Hepatocyte (in vitro differentiated cells): ENCODE data around the gene NFYC. TPM values are rescaled to one million over a fixed set of nuclear protein-coding genes. Genes with fewer than 3 reads are reported as not detected.

ENCODE experiments used
- DNase-seq: peaks from one replicate; pipeline ENCODE4 v3.0.0-alpha.2; 2016; ENCODE audit warnings: low spot score
- H2AFZ ChIP-seq: fragments of 200-600 bp; sonication (generic); 2 replicates; pipeline ENCODE4 v1.6.0; 2016; ENCODE audit warnings: antibody characterized with exemption, mild to moderate bottlenecking
- H3K27ac ChIP-seq: fragments of 200-600 bp; sonication (generic); 2 replicates; pipeline ENCODE4 v1.5.1; 2016; ENCODE audit warnings: mild to moderate bottlenecking
- H3K27me3 ChIP-seq: fragments of 200-600 bp; sonication (generic); 2 replicates; pipeline ENCODE4 v1.6.1; 2016
- H3K36me3 ChIP-seq: fragments of 200-600 bp; sonication (generic); replicated peaks from 2 replicates; pipeline ENCODE4 v1.5.1; 2016; ENCODE audit warnings: low read depth; ENCODE audit not compliant: insufficient read depth
- H3K4me1 ChIP-seq: fragments of 200-600 bp; sonication (generic); 2 replicates; pipeline ENCODE4 v1.5.1; 2016; ENCODE audit warnings: mild to moderate bottlenecking, moderate library complexity; ENCODE audit not compliant: insufficient read depth
- H3K4me2 ChIP-seq: fragments of 200-600 bp; sonication (generic); 2 replicates; pipeline ENCODE4 v1.6.0; 2016
- H3K4me3 ChIP-seq: fragments of 200-600 bp; sonication (generic); 2 replicates; pipeline ENCODE4 v1.5.1; 2016; ENCODE audit warnings: mild to moderate bottlenecking
- H3K79me2 ChIP-seq: fragments of 200-600 bp; sonication (generic); 2 replicates; pipeline ENCODE4 v1.6.0; 2017; ENCODE audit warnings: mild to moderate bottlenecking
- H3K9me2 ChIP-seq: fragments of 200-600 bp; sonication (generic); replicated peaks from 2 replicates; pipeline ENCODE4 v1.6.0; 2017; ENCODE audit warnings: mild to moderate bottlenecking; ENCODE audit not compliant: insufficient read depth
- H3K9me3 ChIP-seq: fragments of 200-600 bp; sonication (generic); 2 replicates; pipeline ENCODE4 v1.5.1; 2016; ENCODE audit warnings: low read depth, mild to moderate bottlenecking
- H4K20me1 ChIP-seq: fragments of 200-600 bp; sonication (generic); 2 replicates; pipeline ENCODE4 v1.6.0; 2016; ENCODE audit warnings: mild to moderate bottlenecking; ENCODE audit not compliant: insufficient read depth, poor library complexity, severe bottlenecking
- EZH2 ChIP-seq: fragments of 200-600 bp; sonication (generic); IDR thresholded peaks from 2 replicates; pipeline ENCODE4 v1.6.1; 2016; ENCODE audit warnings: antibody characterized with exemption, mild to moderate bottlenecking, borderline replicate concordance
- EZH2phosphoT487 ChIP-seq: fragments of 200-600 bp; sonication (generic); IDR thresholded peaks from one replicate; pipeline ENCODE4 v1.6.1; 2018; ENCODE audit warnings: antibody characterized with exemption, mild to moderate bottlenecking, low read depth, moderate library complexity; ENCODE audit not compliant: unreplicated experiment, severe bottlenecking
- WGBS: methylation state at CpG from one replicate; pipeline ENCODE4 v1.1.6; 2016; ENCODE audit warnings: low lambda C conversion rate; ENCODE audit errors: missing lambda C conversion rate; 5-methylcytosine and 5-hydroxymethylcytosine counted together
- polyA plus RNA-seq: library from polyadenylated mRNA; unstranded; fragments of >200 nt; fragmentation: Nextera tagmentation; extraction: Ambion mirVana; gene quantifications from 2 replicates; pipeline ENCODE4 v1.2.1, GENCODE V29; 2016
- total RNA-seq: library from RNA; depleted of rRNA; stranded (reverse); fragments of >200 nt; gene quantifications from 2 replicates; pipeline ENCODE4 v1.2.3, GENCODE V29; 2014
- TF ChIP-seq, protein P1 (sequence below): fragments of 200-600 bp; sonication (generic); IDR thresholded peaks from 2 replicates; pipeline ENCODE4 v1.5.1; 2016; ENCODE audit warnings: antibody characterized with exemption, mild to moderate bottlenecking; ENCODE audit not compliant: poor library complexity

NFYC gene
- total and polyA plus RNA-seq, 2 experiments from 2014 or later = 44.1 to 52.5 TPM

DNA sequence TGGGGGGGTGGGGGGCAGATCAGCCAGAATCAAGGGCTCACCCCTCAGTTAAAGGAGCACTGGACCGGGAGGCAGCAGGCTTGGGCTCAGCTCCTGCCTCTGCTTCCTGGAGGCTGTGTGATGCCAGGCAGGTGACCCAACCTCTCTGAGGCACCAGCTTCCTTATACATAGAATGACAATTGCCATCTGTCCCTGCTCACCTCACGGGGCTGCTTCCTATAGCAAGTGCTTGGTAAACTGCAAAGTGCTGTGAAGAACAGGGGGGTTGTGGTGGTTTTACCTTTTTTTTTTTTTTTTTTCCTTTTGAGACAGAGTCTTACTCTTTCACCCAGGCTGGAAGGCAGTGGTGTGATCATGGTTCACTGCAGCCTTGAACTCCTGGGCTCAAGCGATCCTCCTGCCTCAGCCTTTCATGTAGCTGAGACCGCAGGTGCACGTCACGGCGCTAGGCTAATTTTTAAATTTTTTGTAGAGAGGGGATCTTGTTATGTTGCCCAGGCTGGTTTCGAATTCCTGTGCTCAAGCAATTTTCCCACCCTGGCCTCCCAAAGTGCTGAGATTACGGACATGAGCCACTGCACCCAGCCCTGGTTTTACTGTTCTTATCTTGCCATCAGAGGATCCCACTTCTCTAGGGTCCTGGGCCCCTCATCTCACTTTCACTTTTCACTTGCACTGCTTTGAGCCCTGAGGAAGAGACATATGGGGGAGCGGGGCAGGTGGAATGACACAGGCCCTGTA is 103.6 kb downstream of the NFYC start:
- Histone ChIP-seq H3K27ac (no peak overlapping the region), H3K4me1 (peaks cover 7% of the 10 kb centered on the region), H3K9me2 (no peaks in the 10 kb centered on the region), H3K4me2 (no peak overlapping the region), H3K4me3 (no peak overlapping the region), H3K79me2 (no peaks in the 10 kb centered on the region), H4K20me1 (no peaks in the 10 kb centered on the region), H2AFZ (no peak overlapping the region), H3K36me3 (no peaks in the 10 kb centered on the region), H3K27me3 (no peaks in the 10 kb centered on the region), H3K9me3 (no peaks in the 10 kb centered on the region)
- 82% methylated on average over 10 of the region's 10 CpGs for WGBS
- DNase-seq = no peak
- TF ChIP-seq EZH2phosphoT487 = no peak

DNA sequence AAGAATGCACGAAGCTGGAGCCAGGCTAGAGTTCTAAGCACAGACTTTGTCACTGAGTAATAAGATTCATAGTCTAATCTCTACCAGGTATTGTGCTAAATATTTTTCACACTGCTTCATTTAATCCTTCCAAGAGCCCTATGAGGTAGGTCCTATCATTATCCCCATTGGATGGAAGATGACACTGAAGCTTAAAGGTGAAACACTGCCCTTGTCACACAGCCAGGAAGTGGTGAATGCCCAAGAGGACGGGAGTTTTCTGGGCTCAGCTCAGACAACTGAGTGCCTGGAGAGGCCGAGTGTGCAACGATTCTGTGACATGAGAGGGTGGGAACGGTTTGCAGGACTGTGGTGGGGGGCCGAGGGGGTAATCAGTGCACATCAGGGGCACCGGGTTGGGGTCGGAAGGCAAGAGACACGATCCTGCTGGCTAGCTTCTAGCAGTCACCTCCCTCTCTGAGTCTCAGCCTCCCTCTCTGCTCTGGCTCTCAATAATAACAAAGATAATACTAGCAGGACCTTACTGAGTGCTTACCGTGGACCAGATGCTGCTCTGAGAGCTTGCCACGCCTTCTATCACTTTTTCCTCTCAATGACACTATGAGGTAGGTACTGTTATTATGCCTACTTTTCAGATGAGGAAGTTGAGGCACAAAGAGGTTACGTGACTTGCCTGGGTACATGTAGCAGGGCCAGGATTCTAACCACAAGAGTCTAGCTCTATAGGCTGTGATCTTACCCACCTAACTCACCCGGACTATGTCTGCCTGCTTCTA is 104.5 kb downstream of the NFYC start:
- Histone ChIP-seq H3K9me3 (no peaks in the 10 kb centered on the region), H3K4me2 (no peak overlapping the region), H3K27me3 (no peaks in the 10 kb centered on the region), H3K36me3 (no peaks in the 10 kb centered on the region), H3K4me1 (peaks cover 7% of the 10 kb centered on the region), H3K9me2 (no peaks in the 10 kb centered on the region), H3K4me3 (no peak overlapping the region), H4K20me1 (no peaks in the 10 kb centered on the region), H3K27ac (no peak overlapping the region), H3K79me2 (no peaks in the 10 kb centered on the region), H2AFZ (no peak overlapping the region)
- TF ChIP-seq, protein P1, sequence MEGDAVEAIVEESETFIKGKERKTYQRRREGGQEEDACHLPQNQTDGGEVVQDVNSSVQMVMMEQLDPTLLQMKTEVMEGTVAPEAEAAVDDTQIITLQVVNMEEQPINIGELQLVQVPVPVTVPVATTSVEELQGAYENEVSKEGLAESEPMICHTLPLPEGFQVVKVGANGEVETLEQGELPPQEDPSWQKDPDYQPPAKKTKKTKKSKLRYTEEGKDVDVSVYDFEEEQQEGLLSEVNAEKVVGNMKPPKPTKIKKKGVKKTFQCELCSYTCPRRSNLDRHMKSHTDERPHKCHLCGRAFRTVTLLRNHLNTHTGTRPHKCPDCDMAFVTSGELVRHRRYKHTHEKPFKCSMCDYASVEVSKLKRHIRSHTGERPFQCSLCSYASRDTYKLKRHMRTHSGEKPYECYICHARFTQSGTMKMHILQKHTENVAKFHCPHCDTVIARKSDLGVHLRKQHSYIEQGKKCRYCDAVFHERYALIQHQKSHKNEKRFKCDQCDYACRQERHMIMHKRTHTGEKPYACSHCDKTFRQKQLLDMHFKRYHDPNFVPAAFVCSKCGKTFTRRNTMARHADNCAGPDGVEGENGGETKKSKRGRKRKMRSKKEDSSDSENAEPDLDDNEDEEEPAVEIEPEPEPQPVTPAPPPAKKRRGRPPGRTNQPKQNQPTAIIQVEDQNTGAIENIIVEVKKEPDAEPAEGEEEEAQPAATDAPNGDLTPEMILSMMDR = no peak
- TF ChIP-seq EZH2 (no peak), EZH2phosphoT487 (no peak)
- 74% methylated on average over 13 of the region's 13 CpGs for WGBS
- DNase-seq = no peak

DNA sequence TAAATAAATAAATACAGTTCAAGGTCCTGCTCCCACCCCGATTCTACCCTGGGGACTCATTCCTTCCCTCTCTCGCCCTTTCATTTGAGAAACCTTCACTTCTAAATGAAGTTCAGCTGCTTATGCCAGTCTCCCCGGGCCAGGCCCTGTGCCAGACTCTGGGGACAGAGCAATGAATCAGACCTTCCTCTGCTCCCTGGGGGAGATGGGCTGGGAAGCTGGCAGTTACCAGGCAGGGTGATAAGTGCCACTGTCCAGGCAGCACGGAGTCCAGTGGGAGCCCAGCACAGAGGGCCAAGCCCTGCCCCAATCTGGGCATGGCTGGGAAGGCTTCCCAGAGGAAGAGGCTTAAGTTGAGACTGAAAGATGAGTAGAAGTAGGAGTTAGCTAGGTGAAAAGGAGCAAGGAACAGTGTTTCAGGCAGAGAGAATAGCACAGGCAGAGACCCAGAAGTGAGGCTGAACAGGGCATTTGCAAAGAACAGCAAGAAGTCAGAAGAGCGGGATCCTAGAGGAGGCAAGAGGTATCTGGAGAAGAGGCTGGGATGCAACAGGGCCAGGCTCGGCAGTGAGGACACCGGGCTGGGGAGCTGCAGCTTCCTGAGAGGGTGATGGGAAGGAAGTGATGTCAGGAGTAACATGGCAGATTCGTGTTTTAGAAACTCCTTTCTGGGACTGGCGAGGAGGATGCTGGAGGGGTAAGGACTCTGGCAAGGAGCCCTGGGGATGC is 105.6 kb downstream of the NFYC start:
- no peaks in the 10 kb centered on the region for H3K36me3 ChIP-seq
- no peak overlapping the region for H3K4me3 ChIP-seq
- no peaks in the 10 kb centered on the region for H3K9me3 ChIP-seq
- H3K4me1 ChIP-seq = peaks cover 11% of the 10 kb centered on the region
- no peaks in the 10 kb centered on the region for H4K20me1 ChIP-seq
- H3K4me2 ChIP-seq = no peak overlapping the region
- no peak overlapping the region for H3K27ac ChIP-seq
- no peaks in the 10 kb centered on the region for H3K9me2 ChIP-seq
- no peaks in the 10 kb centered on the region for H3K27me3 ChIP-seq
- WGBS = 84% methylated on average over 9 of the region's 9 CpGs
- H2AFZ ChIP-seq = no peak overlapping the region
- DNase-seq = no peak
- TF ChIP-seq EZH2phosphoT487 (no peak), EZH2 (no peak)
- TF ChIP-seq, protein P1 = no peak
- no peaks in the 10 kb centered on the region for H3K79me2 ChIP-seq

DNA sequence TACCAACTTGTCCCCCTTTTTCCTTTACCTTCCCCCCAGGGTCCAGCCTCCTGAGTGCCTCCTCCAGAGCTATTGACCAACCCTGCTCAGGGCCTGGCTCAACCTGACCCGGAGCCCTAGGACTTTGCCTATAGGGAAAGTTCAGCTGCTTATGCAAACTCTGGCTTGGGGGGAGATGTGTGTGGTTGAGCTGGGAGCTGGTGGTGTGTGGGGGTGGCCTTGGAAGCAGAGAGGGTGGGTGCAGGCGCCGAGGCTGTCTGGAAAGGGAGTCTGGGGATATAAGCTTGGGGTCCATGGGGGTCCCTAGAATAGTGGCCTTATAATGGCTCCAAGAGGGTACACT is 106.1 kb downstream of the NFYC start:
- Histone ChIP-seq H3K27ac (no peak overlapping the region), H3K9me2 (no peaks in the 10 kb centered on the region), H3K36me3 (no peaks in the 10 kb centered on the region), H3K79me2 (no peaks in the 10 kb centered on the region), H3K27me3 (no peaks in the 10 kb centered on the region), H3K4me3 (no peak overlapping the region), H3K4me2 (no peak overlapping the region), H3K4me1 (peaks cover 12% of the 10 kb centered on the region), H2AFZ (no peak overlapping the region), H4K20me1 (no peaks in the 10 kb centered on the region), H3K9me3 (no peaks in the 10 kb centered on the region)
- TF ChIP-seq, protein P1 = no peak
- no peak for TF ChIP-seq EZH2phosphoT487
- TF ChIP-seq EZH2 = no peak
- DNase-seq = no peak
- 77% methylated on average over 3 of the region's 3 CpGs for WGBS
